GM19468 (cell line): ENCODE measurements around the gene ADAM23.

Experiments used
- ATAC-seq: cut with Tn5 transposase; IDR thresholded peaks from one replicate; pipeline ENCODE4 v1.9.1; 2021; ENCODE audit warnings: mild to moderate bottlenecking, moderate library complexity, moderate number of reproducible peaks; ENCODE audit not compliant: unreplicated experiment; ENCODE audit errors: extremely low read depth

ADAM23 gene

GRCh38 chr2:206626108-206626507 is 182.8 kb downstream of the ADAM23 start:
- ATAC-seq, result no peak

- ATAC-seq, result no peak
Measured at GRCh38 chr2:206627632-206628031, 184.3 kb downstream of the ADAM23 start.

GRCh38 chr2:206631340-206631739 is 188.0 kb downstream of the ADAM23 start:
- ATAC-seq, result no peak

- no peak for ATAC-seq
Measured at GRCh38 chr2:206635015-206635414, 191.7 kb downstream of the ADAM23 start.

GRCh38 chr2:206639636-206640035 is 196.3 kb downstream of the ADAM23 start:
- no peak for ATAC-seq

GRCh38 chr2:206641226-206641625 is 197.9 kb downstream of the ADAM23 start:
- no peak for ATAC-seq

GRCh38 chr2:206642075-206643025 is 199.0 kb downstream of the ADAM23 start, which contains the start of gene FAM237A:
FAM237A (plus strand) TSS chr2:206642487; CDS start chr2:206644237, 1,750 bp downstream.
- ATAC-seq, result no peak

- no peak for ATAC-seq
Measured at GRCh38 chr2:206647985-206648384, 204.7 kb downstream of the ADAM23 start.

- ATAC-seq, result no peak
Measured at GRCh38 chr2:206657087-206657486, 213.8 kb downstream of the ADAM23 start.

- ATAC-seq, result no peak
Measured at GRCh38 chr2:206665251-206665650, 221.9 kb downstream of the ADAM23 start.
